Smooth muscle cell (in vitro differentiated cells): ENCODE measurements around the gene HORMAD1. TPM values are rescaled to one million over a fixed set of nuclear protein-coding genes. Genes with fewer than 3 reads are reported as not detected.

ENCODE experiments used
- DNase-seq: peaks from one replicate; lab custom pipeline; 2025; ENCODE audit not compliant: unreplicated experiment; lab: John Stamatoyannopoulos, UW
- H2AFZ ChIP-seq: fragments of 200-600 bp; sonication (generic); 2 replicates; pipeline ENCODE4 v1.6.0; 2016; ENCODE audit warnings: antibody characterized with exemption, low read depth, mild to moderate bottlenecking
- H3F3A ChIP-seq: fragments of 200-600 bp; sonication (generic); 2 replicates; pipeline ENCODE4 v1.6.0; 2017; ENCODE audit warnings: antibody characterized with exemption, low read depth
- H3K27ac ChIP-seq: fragments of 200-600 bp; sonication (generic); 2 replicates; pipeline ENCODE4 v1.5.1; 2016; ENCODE audit warnings: low read depth, mild to moderate bottlenecking
- H3K27me3 ChIP-seq: fragments of 200-600 bp; sonication (generic); 2 replicates; pipeline ENCODE4 v1.6.1; 2016; ENCODE audit warnings: low read depth, mild to moderate bottlenecking
- H3K36me3 ChIP-seq: fragments of 200-600 bp; sonication (generic); 2 replicates; pipeline ENCODE4 v1.5.1; 2016; ENCODE audit warnings: low read depth
- H3K4me1 ChIP-seq: fragments of 200-600 bp; sonication (generic); 2 replicates; pipeline ENCODE4 v1.5.1; 2016; ENCODE audit warnings: low read depth
- H3K4me2 ChIP-seq: fragments of 200-600 bp; sonication (generic); 2 replicates; pipeline ENCODE4 v1.6.0; 2016; ENCODE audit warnings: mild to moderate bottlenecking
- H3K4me3 ChIP-seq: fragments of 200-600 bp; sonication (generic); 2 replicates; pipeline ENCODE4 v1.5.1; 2016; ENCODE audit warnings: mild to moderate bottlenecking
- H3K79me2 ChIP-seq: fragments of 200-600 bp; sonication (generic); 2 replicates; pipeline ENCODE4 v1.6.0; 2016; ENCODE audit warnings: low read depth, mild to moderate bottlenecking
- H3K9ac ChIP-seq: fragments of 200-600 bp; sonication (generic); 2 replicates; pipeline ENCODE4 v1.6.0; 2016; ENCODE audit warnings: low read depth
- H3K9me3 ChIP-seq: fragments of 200-600 bp; sonication (generic); replicated peaks from 2 replicates; pipeline ENCODE4 v1.5.1; 2016; ENCODE audit warnings: low read depth
- H4K20me1 ChIP-seq: fragments of 200-600 bp; sonication (generic); 2 replicates; pipeline ENCODE4 v1.6.0; 2016; ENCODE audit warnings: low read depth
- CTCF ChIP-seq: fragments of 200-600 bp; sonication (generic); IDR thresholded peaks from 2 replicates; pipeline ENCODE4 v1.5.1; 2017; ENCODE audit warnings: borderline replicate concordance, mild to moderate bottlenecking, antibody characterized with exemption; ENCODE audit not compliant: insufficient read depth, poor library complexity, severe bottlenecking
- WGBS: methylation state at CpG from one replicate; pipeline ENCODE4 v1.1.7; 2016; ENCODE audit warnings: low lambda C conversion rate; 5-methylcytosine and 5-hydroxymethylcytosine counted together
- polyA plus RNA-seq: library from polyadenylated mRNA; unstranded; fragments of >200 nt; fragmentation: Nextera tagmentation; extraction: Ambion mirVana; gene quantifications from 2 replicates; pipeline ENCODE4 v1.2.1, GENCODE V29; 2016
- total RNA-seq: library from RNA; depleted of rRNA; stranded (reverse); fragments of >200 nt; gene quantifications from 2 replicates; pipeline ENCODE4 v1.2.3, GENCODE V29; 2014

The HORMAD1 gene
- total and polyA plus RNA-seq, 2 experiments from 2014 or later: not detected

GRCh38 chr1:150748878-150749719, 28.4 kb upstream of the HORMAD1 start:
- Histone ChIP-seq H3K4me2 (no peak overlapping the region), H3K4me3 (no peak overlapping the region), H4K20me1 (no peaks in the 10 kb centered on the region), H3K4me1 (no peaks in the 10 kb centered on the region), H3K79me2 (no peaks in the 10 kb centered on the region), H3K36me3 (no peaks in the 10 kb centered on the region), H3K27me3 (no peaks in the 10 kb centered on the region), H3F3A (no peaks in the 10 kb centered on the region), H3K9me3 (no peaks in the 10 kb centered on the region), H2AFZ (no peak overlapping the region), H3K27ac (no peak overlapping the region), H3K9ac (no peak overlapping the region)
- DNase-seq: no peak
- 92% methylated on average over 6 of the region's 12 CpGs for WGBS
- TF ChIP-seq CTCF: no peak

GRCh38 chr1:150730130-150730721, 9.5 kb upstream of the HORMAD1 start:
- Histone ChIP-seq H3K4me3 (no peak overlapping the region), H3K36me3 (no peaks in the 10 kb centered on the region)

GRCh38 chr1:150724336-150724735, 3.6 kb upstream of the HORMAD1 start:
- Histone ChIP-seq H3K9me3 (no peaks in the 10 kb centered on the region), H3K36me3 (no peaks in the 10 kb centered on the region), H4K20me1 (no peaks in the 10 kb centered on the region), H3K27ac (no peak overlapping the region), H3K4me3 (no peak overlapping the region), H3F3A (no peaks in the 10 kb centered on the region), H3K4me1 (no peaks in the 10 kb centered on the region), H2AFZ (no peak overlapping the region), H3K9ac (no peak overlapping the region), H3K4me2 (no peak overlapping the region), H3K27me3 (no peaks in the 10 kb centered on the region), H3K79me2 (no peaks in the 10 kb centered on the region)
- no peak for TF ChIP-seq CTCF
- 73% methylated on average over 2 of the region's 2 CpGs for WGBS
- no peak for DNase-seq

More at GRCh38 chr1:150730130-150730721, 9.5 kb upstream of the HORMAD1 start:
- H3K9me3 ChIP-seq: no peaks in the 10 kb centered on the region
- no peak overlapping the region for H3K4me2 ChIP-seq
- no peaks in the 10 kb centered on the region for H3K79me2 ChIP-seq
- DNase-seq: no peak
- no peak overlapping the region for H3K9ac ChIP-seq
- no peaks in the 10 kb centered on the region for H3K4me1 ChIP-seq
- no peak overlapping the region for H2AFZ ChIP-seq
- H3K27ac ChIP-seq: no peak overlapping the region
- no peaks in the 10 kb centered on the region for H3F3A ChIP-seq
- WGBS: 92% methylated on average over 3 of the region's 3 CpGs
- TF ChIP-seq CTCF: no peak
- H3K27me3 ChIP-seq: no peaks in the 10 kb centered on the region
- no peaks in the 10 kb centered on the region for H4K20me1 ChIP-seq
